H1 (cell line): ENCODE measurements around the gene MTMR1. TPM values are rescaled to one million over a fixed set of nuclear protein-coding genes. Genes with fewer than 3 reads are reported as not detected.

Experiments used
- JUN ChIP-seq: IDR thresholded peaks from 2 replicates; pipeline ENCODE4 v1.6.1; 2011; ENCODE audit warnings: low read depth, mild to moderate bottlenecking, improper control_type of control experiment, low read length
- polyA plus RNA-seq, 7 experiments: library from polyadenylated mRNA; depleted of rRNA in 3 of 7; stranded (reverse) in 5 of 7; unstranded in 2 of 7; fragments of >200 nt in 5 of 7; fragments of 200-250 nt in 2 of 7; gene quantifications; 1 replicate in 5 of 7; 2 replicates in 1 of 7; 4 replicates in 1 of 7; pipeline versions ENCODE4 v1.2.1 to v1.2.3, GENCODE V29; 2011 to 2013; ENCODE audit warnings: missing spikeins in 2 of 7, mixed read lengths in 2 of 7
- total RNA-seq: library from RNA; stranded (reverse); fragmentation: NEBNext Ultra II Directional; extraction: Animal tissue kit (Norgen Biotek cat#: 25700); gene quantifications from 2 replicates; pipeline ENCODE4 v1.2.1, GENCODE V29; 2021

MTMR1 gene
- total and polyA plus RNA-seq, 2 of the 8 experiments (the other 6 are each of a cell fraction or from before 2014, with no cell fraction given), result 15.1 to 23.8 TPM

- no peak for TF ChIP-seq JUN
Measured at GRCh38 chrX:150696866-150697265, 3.7 kb downstream of the MTMR1 start (continued).
